ENCODE data around the gene PLEKHA4. TPM values are rescaled to one million over a fixed set of nuclear protein-coding genes. Genes with fewer than 3 reads are reported as not detected.

The PLEKHA4 gene
- total RNA-seq, 1 donor from 2014 or later, result 21.2 TPM

DNA sequence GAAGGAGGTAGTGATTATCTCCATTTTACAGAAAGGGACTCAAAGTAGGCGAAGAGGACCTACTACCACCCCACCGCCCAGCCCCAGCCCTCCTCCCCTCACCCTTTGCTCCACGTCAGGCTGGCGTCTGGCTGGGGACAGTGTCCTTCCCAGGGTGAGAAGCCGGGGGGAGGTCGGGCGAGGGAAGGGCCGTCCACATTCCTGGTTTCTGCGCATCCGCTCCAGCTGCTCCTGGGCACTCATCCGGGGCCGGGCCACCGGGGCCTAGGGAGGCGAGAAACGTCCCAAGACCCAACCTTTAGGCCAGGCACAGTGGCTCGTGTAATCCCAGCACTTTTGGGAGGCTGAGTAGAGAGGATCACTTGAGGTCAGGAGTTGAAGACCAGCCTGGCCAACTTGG, 27.4 kb downstream of the PLEKHA4 start:
- DNase-seq, result no peak
- Histone ChIP-seq H3K4me3 (no peak overlapping the region), H3K9me3 (no peaks in the 10 kb centered on the region), H3K27me3 (ENCODE audit: low read depth) (no peaks in the 10 kb centered on the region), H3K27ac (no peak overlapping the region), H3K36me3 (peaks cover 7% of the 10 kb centered on the region), H3K4me1 (peaks cover 10% of the 10 kb centered on the region)
- ATAC-seq, result no peak
- intact Hi-C loops (cut with DNase I), result loop anchor here (5.0 kb wide), 1 partner anchor 54 kb away; no protein-coding TSS in a partner anchor
- TF ChIP-seq, protein P1, sequence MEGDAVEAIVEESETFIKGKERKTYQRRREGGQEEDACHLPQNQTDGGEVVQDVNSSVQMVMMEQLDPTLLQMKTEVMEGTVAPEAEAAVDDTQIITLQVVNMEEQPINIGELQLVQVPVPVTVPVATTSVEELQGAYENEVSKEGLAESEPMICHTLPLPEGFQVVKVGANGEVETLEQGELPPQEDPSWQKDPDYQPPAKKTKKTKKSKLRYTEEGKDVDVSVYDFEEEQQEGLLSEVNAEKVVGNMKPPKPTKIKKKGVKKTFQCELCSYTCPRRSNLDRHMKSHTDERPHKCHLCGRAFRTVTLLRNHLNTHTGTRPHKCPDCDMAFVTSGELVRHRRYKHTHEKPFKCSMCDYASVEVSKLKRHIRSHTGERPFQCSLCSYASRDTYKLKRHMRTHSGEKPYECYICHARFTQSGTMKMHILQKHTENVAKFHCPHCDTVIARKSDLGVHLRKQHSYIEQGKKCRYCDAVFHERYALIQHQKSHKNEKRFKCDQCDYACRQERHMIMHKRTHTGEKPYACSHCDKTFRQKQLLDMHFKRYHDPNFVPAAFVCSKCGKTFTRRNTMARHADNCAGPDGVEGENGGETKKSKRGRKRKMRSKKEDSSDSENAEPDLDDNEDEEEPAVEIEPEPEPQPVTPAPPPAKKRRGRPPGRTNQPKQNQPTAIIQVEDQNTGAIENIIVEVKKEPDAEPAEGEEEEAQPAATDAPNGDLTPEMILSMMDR (IDR thresholded peaks at IDR 0.05), result no peak

DNA sequence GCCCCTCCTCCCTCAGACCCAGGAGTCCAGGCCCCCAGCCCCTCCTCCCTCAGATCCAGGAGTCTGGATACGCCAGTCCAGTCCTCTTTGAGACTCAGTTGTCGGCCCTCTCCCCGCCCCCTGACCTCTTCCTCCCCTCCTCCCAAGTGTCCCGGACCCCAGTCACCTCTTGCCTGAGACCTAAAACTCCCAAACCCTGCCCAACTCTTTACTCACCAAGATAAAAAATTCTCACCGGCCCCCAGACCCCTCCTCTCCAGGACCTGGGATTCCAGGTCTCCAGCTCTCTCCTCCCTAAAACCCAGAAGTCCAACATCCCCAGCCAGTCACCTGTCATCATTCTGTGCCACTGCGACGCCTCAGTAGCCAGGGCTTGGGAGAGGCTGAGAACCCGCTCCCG, 30.7 kb downstream of the PLEKHA4 start:
- intact Hi-C loops (cut with DNase I), result no loop called here
- peaks cover 4% of the 10 kb centered on the region for H3K36me3 ChIP-seq
- no peak overlapping the region for H3K27ac ChIP-seq
- ATAC-seq (no peak), DNase-seq (no peak)
- no peaks in the 10 kb centered on the region for H3K27me3 ChIP-seq (ENCODE audit: low read depth)
- no peak overlapping the region for H3K4me3 ChIP-seq
- TF ChIP-seq, protein P1 (IDR thresholded peaks at IDR 0.05), result no peak
- no peaks in the 10 kb centered on the region for H3K9me3 ChIP-seq
- H3K4me1 ChIP-seq, result peaks cover 16% of the 10 kb centered on the region

DNA sequence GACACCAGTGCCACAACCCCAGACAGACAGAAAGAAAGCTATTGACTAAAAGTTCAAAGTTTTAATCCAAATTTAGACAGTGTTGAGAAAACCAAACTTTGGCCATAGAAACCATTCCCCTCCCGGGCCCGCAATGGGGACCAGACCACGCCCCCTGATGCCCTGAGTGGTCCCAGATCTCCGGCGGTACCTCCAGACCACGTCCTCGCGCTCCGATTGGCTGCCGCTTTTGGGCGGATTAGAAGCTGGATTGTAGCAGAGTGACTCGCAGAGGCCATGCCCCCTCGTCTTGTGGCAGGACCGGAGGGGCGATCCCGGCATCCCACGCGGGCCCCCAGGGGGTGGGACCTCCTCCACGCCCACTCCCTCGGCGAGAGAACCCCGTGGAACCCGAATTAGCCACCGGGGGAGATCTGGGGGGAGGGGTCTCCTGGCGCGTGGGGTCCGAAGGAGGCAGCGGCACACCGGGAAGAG, 31.3 kb downstream of the PLEKHA4 start:
- TF ChIP-seq, protein P1 (IDR thresholded peaks at IDR 0.05), result no peak
- Histone ChIP-seq H3K27me3 (ENCODE audit: low read depth) (no peaks in the 10 kb centered on the region), H3K36me3 (peaks cover 9% of the 10 kb centered on the region), H3K27ac (peak overlapping the region; percentile 56), H3K9me3 (no peaks in the 10 kb centered on the region), H3K4me1 (peaks cover 16% of the 10 kb centered on the region), H3K4me3 (peak overlapping the region; percentile 52)
- intact Hi-C loops (cut with DNase I), result no loop called here
- ATAC-seq, result peak; percentile 89
- peak; percentile 92 for DNase-seq

DNA sequence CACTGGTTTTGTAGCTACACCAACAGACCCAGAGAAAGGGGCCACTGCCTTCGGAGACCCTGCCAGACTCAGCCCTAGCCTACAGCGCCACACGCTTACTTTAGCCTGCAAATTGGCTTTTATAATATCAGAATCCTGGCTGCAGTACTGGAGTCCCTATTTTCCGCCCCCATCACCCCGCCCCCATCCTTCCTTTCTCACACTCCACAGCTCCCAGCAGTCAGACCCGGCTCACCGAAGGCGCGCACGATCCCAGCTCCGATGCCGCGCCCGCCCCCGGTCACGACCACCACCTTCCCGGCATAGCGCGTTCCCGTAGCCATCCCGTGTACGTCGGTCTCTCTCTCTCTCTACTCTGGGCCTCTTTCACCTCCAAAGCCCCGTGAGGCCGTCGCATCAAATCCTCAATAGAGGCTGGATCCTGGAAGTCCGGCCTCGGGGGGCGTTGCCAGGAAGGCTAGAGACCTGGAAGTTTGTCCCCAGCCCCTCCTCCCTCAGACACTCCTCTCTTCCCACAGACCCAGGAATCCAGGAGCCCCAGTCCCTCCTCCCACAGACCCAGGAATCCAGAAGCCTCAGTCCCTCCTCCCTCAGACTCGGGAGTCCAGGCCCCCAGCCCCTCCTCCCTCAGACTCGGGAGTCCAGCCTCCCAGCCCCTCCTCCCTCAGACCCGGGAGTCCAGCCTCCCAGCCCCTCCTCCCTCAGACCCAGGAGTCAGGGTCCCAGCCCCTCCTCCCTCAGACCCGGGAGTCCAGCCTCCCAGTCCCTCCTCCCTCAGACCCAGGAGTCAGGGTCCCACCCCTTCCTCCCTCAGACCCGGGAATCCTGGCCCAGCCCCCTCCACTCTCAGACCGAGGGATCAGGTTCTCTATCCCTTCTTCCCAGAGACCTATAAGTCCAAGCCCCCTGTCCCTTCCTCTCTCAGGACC, 32.1 kb downstream of the PLEKHA4 start, which contains the start of gene HSD17B14:
HSD17B14 (minus strand) TSS at position 403 of the 929 bp plus-strand sequence; CDS start at position 323, 80 bp downstream.
- DNase-seq (no peak), ATAC-seq (peak; percentile 33 to 46)
- Histone ChIP-seq H3K4me1 (peaks cover 16% of the 10 kb centered on the region), H3K9me3 (no peaks in the 10 kb centered on the region), H3K27me3 (ENCODE audit: low read depth) (no peaks in the 10 kb centered on the region), H3K4me3 (peak within 1 kb of the TSS; percentile 52), H3K27ac (peak within 1 kb of the TSS; percentile 63), H3K36me3 (peaks cover 15% of the 10 kb centered on the region)
- intact Hi-C loops (cut with DNase I), result no loop called here
- TF ChIP-seq, protein P1 (IDR thresholded peaks at IDR 0.05), result no peak

DNA sequence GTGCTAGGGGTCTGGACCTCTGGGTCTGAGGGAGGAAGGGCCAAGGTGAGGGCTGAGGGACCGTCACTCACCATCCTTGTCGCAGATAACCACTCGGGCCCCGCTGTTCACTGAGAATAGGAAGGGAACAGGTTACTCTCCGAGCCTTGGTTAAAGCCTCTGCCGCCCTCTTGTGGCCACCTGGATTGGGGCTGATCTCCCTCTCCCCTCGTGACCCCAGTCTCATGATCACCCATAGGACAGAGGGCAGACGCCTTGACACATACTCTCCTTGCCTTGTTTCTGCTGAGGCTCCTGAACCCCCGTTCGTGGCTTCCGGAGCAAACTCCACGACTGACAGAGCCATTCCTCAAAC, 32.7 kb downstream of the PLEKHA4 start:
- Histone ChIP-seq H3K27ac (peak overlapping the region; percentile 63), H3K4me1 (peaks cover 16% of the 10 kb centered on the region), H3K9me3 (no peaks in the 10 kb centered on the region), H3K4me3 (peak overlapping the region; percentile 52), H3K36me3 (peaks cover 21% of the 10 kb centered on the region), H3K27me3 (ENCODE audit: low read depth) (no peaks in the 10 kb centered on the region)
- peak; percentile 95 to 96 for ATAC-seq
- TF ChIP-seq, protein P1 (IDR thresholded peaks at IDR 0.05), result peak; percentile 90
- peak; percentile 95 for DNase-seq
- intact Hi-C loops (cut with DNase I), result no loop called here
